Endothelial cell of umbilical vein (primary cell): ENCODE results near the gene AFDN. TPM values are rescaled to one million over a fixed set of nuclear protein-coding genes. Genes with fewer than 3 reads are reported as not detected.

Experiments
- BruUV-seq: library from RNA; stranded (reverse); fragments of 400-500 nt; replicated peaks from 2 replicates; lab custom pipeline; 2021; lab: Mats Ljungman, UMichigan
- CTCF ChIA-PET: fragments of 300-600, 350-600 bp; sonication (Branson Sonifier 250); formaldehyde crosslinking; loops from one replicate; lab custom pipeline; 2021; ENCODE audit warnings: antibody characterized with exemption, inconsistent platforms; lab: Charles Lee
- POLR2A ChIA-PET: fragments of 300-600, 350-600 bp; sonication (Branson Sonifier 250); formaldehyde crosslinking; loops from one replicate; lab custom pipeline; 2021; ENCODE audit warnings: antibody characterized with exemption, inconsistent platforms; lab: Charles Lee
- DNase-seq: peaks from one replicate; pipeline ENCODE4 v3.0.0-alpha.2; 2011; ENCODE audit warnings: low read depth, low spot score
- FAIRE-seq: peaks from 2 replicates; lab custom pipeline; 2011; peaks lifted over from hg19 to GRCh38; lab: Jason Lieb, UNC
- H2AFZ ChIP-seq: 2 replicates; pipeline ENCODE4 v1.6.0; 2012; ENCODE audit warnings: low read depth, low read length, control low read depth, inconsistent platforms
- H3K27ac ChIP-seq: 2 replicates; pipeline ENCODE4 v1.5.1; 2011; ENCODE audit warnings: low read depth, mild to moderate bottlenecking, control low read depth, low read length, moderate library complexity; ENCODE audit not compliant: insufficient read depth
- H3K27me3 ChIP-seq, 2 experiments: 2 replicates each; pipeline versions ENCODE4 v1.6.0 to v1.6.1; 2011; ENCODE audit warnings: low read length in 2 of 2, mixed read lengths in 1 of 2; ENCODE audit not compliant: control insufficient read depth in 2 of 2, insufficient read depth in 2 of 2
- H3K36me3 ChIP-seq, 2 experiments: 2 replicates in 1 of 2; 3 replicates in 1 of 2; pipeline ENCODE4 v1.5.1; 2011; ENCODE audit warnings: low read length in 2 of 2, mild to moderate bottlenecking in 1 of 2, moderate library complexity in 1 of 2; ENCODE audit not compliant: control insufficient read depth in 2 of 2, insufficient read depth in 2 of 2; ENCODE audit errors: extremely low read depth in 1 of 2
- H3K4me1 ChIP-seq: 3 replicates; pipeline ENCODE4 v1.5.1; 2011; ENCODE audit warnings: mild to moderate bottlenecking, low read length; ENCODE audit not compliant: control insufficient read depth, insufficient read depth; ENCODE audit errors: extremely low read depth
- H3K4me2 ChIP-seq: 2 replicates; pipeline ENCODE4 v1.6.1; 2011; ENCODE audit warnings: low read length, control low read depth, mixed read lengths; ENCODE audit not compliant: insufficient read depth
- H3K4me3 ChIP-seq, 3 experiments: fragments of 200-600 bp in 1 of 3; sonication (generic), shearing (Covaris generic) in 1 of 3; replicated peaks in 1 of 3; 2 replicates each; pipeline ENCODE4 v1.5.1; 2011 to 2016; ENCODE audit warnings: control low read depth in 3 of 3, low read length in 3 of 3, mild to moderate bottlenecking in 2 of 3, inconsistent platforms in 1 of 3, low read depth in 1 of 3, moderate library complexity in 1 of 3; ENCODE audit not compliant: insufficient read depth in 1 of 3
- H3K79me2 ChIP-seq: 2 replicates; pipeline ENCODE4 v1.6.0; 2012; ENCODE audit warnings: low read length, inconsistent platforms; ENCODE audit not compliant: control insufficient read depth, insufficient read depth
- H3K9ac ChIP-seq: replicated peaks from 2 replicates; pipeline ENCODE3; 2011; ENCODE audit warnings: low read length, control low read depth; ENCODE audit not compliant: insufficient read depth; ENCODE audit errors: extremely low read depth
- H3K9me1 ChIP-seq: replicated peaks from 3 replicates; pipeline ENCODE4 v1.6.0; 2011; ENCODE audit warnings: mild to moderate bottlenecking, low read length; ENCODE audit not compliant: control insufficient read depth, insufficient read depth; ENCODE audit errors: extremely low read depth
- H3K9me3 ChIP-seq: replicated peaks from 2 replicates; pipeline ENCODE4 v1.5.1; 2012; ENCODE audit warnings: low read length, inconsistent platforms; ENCODE audit not compliant: control insufficient read depth, insufficient read depth
- H4K20me1 ChIP-seq: replicated peaks from 2 replicates; pipeline ENCODE3; 2011; ENCODE audit warnings: mild to moderate bottlenecking, low read length; ENCODE audit not compliant: control insufficient read depth, insufficient read depth; ENCODE audit errors: extremely low read depth
- FOS ChIP-seq: IDR thresholded peaks from 2 replicates; pipeline ENCODE4 v1.6.1; 2011; ENCODE audit warnings: mild to moderate bottlenecking, low read length, moderate library complexity, borderline replicate concordance; ENCODE audit not compliant: insufficient read depth
- GATA2 ChIP-seq: IDR thresholded peaks from 2 replicates; pipeline ENCODE4 v1.7.0; 2011; ENCODE audit warnings: low read depth, mild to moderate bottlenecking, moderate library complexity, mixed read lengths, low read length; ENCODE audit not compliant: insufficient read length, insufficient read depth
- MYC ChIP-seq: IDR thresholded peaks from one replicate; pipeline ENCODE4 v1.6.1; 2011; ENCODE audit warnings: mild to moderate bottlenecking, low read depth, low read length
- POLR2A ChIP-seq: IDR thresholded peaks from 2 replicates; pipeline ENCODE4 v1.6.1; 2012; ENCODE audit warnings: low read depth, mild to moderate bottlenecking, control low read depth, low read length
- dilution Hi-C: fragments of 300-500 bp; cut with MboI; formaldehyde crosslinking; loops from one replicate; pipeline ENCODE4 v1.15.0; 2019; ENCODE audit warnings: low sequenced_read_pairs; ENCODE audit not compliant: extremely low pct_ligation_motif_present
- intact Hi-C: fragments of 100-400 bp; cut with micrococcal nuclease; formaldehyde crosslinking; loops from one replicate; pipeline ENCODE4 v1.10.0; 2022
- polyA plus RNA-seq, 4 experiments: library from polyadenylated mRNA; depleted of rRNA in 3 of 4; stranded (reverse) in 3 of 4; unstranded in 1 of 4; fragments of >200 nt; gene quantifications; 2 replicates each; pipeline versions ENCODE4 v1.2.1 to v1.2.3, GENCODE V29; 2011 to 2012; ENCODE audit warnings: missing spikeins in 1 of 4
- total RNA-seq: library from RNA; stranded (reverse); gene quantifications from 2 replicates; pipeline ENCODE4 v1.2.3, GENCODE V29; 2021
- TF ChIP-seq, protein P1 (sequence below): IDR thresholded peaks from 2 replicates; pipeline ENCODE4 v1.6.1; 2011; ENCODE audit not compliant: insufficient read depth, insufficient read length

Gene AFDN
- total and polyA plus RNA-seq, 2 donors (not counting 3 experiments of a cell fraction or from before 2014, with no cell fraction given) = 31.0 to 134 TPM

GRCh38 chr6:167778497-167779128 is 48.1 kb upstream of the AFDN start:
- ChIA-PET CTCF (no interaction called here), POLR2A (no interaction called here)
- Histone ChIP-seq H3K27ac (no peak overlapping the region), H3K9ac (no peak overlapping the region), H3K4me1 (no peaks in the 10 kb centered on the region), H2AFZ (no peak overlapping the region), H3K9me3 (no peaks in the 10 kb centered on the region), H3K4me3 (no peak overlapping the region), H3K4me2 (no peak overlapping the region), H3K79me2 (no peaks in the 10 kb centered on the region), H3K36me3 (no peaks in the 10 kb centered on the region), H3K27me3 (no peaks in the 10 kb centered on the region), H3K9me1 (no peaks in the 10 kb centered on the region), H4K20me1 (no peaks in the 10 kb centered on the region)
- no peak for FAIRE-seq
- BruUV-seq = no TSS peak
- DNase-seq = no peak
- TF ChIP-seq, protein P1, sequence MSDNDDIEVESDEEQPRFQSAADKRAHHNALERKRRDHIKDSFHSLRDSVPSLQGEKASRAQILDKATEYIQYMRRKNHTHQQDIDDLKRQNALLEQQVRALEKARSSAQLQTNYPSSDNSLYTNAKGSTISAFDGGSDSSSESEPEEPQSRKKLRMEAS = no peak
- TF ChIP-seq POLR2A (no peak), GATA2 (no peak), MYC (no peak), FOS (no peak)
- intact Hi-C loops (no loop called here), dilution Hi-C loops (no loop called here)

- H3K9me1 ChIP-seq = no peaks in the 10 kb centered on the region
- no peaks in the 10 kb centered on the region for H3K36me3 ChIP-seq
- intact Hi-C loops (no loop called here), dilution Hi-C loops (no loop called here)
- DNase-seq = no peak
- no TSS peak for BruUV-seq
- no peaks in the 10 kb centered on the region for H3K27me3 ChIP-seq
- H3K9ac ChIP-seq = no peak overlapping the region
- no peak overlapping the region for H3K27ac ChIP-seq
- H3K79me2 ChIP-seq = no peaks in the 10 kb centered on the region
- H4K20me1 ChIP-seq = no peaks in the 10 kb centered on the region
- H3K4me2 ChIP-seq = no peak overlapping the region
- CTCF ChIA-PET = interaction anchor here (1.2 kb wide), 1 partner anchor 294 kb away, joined by 3 read pairs; no protein-coding TSS in a partner anchor
- no peaks in the 10 kb centered on the region for H3K9me3 ChIP-seq
- no peak overlapping the region for H2AFZ ChIP-seq
- TF ChIP-seq POLR2A (no peak), MYC (no peak)
- POLR2A ChIA-PET = no interaction called here
- no peak for FAIRE-seq
- H3K4me3 ChIP-seq = no peak overlapping the region
- no peaks in the 10 kb centered on the region for H3K4me1 ChIP-seq
Observed at GRCh38 chr6:167779129-167779992, 47.4 kb upstream of the AFDN start.
